DND-41 (cell line): Measurements from ENCODE around the gene MAML3.

Experiments used
- CTCF ChIP-seq: IDR thresholded peaks from 2 replicates; pipeline ENCODE4 v1.5.1; 2012; ENCODE audit warnings: borderline replicate concordance, low read length, moderate library complexity, mild to moderate bottlenecking; ENCODE audit not compliant: poor library complexity, severe bottlenecking; ENCODE audit errors: extremely low read depth
- EZH2 ChIP-seq: IDR thresholded peaks from 3 replicates; pipeline ENCODE4 v1.6.1; 2012; ENCODE audit warnings: borderline replicate concordance, low read depth, mild to moderate bottlenecking, moderate library complexity, low read length, inconsistent platforms; ENCODE audit not compliant: severe bottlenecking

GRCh38 chr4:139973616-139974015 lies 180.4 kb downstream of the MAML3 start:
- TF ChIP-seq CTCF (no peak), EZH2 (no peak)
